Hepatic stellate cell (primary cell): Measurements from ENCODE around the gene TMEM59L.
A peak's percentile ranks its signal among the peaks of the same experiment; 100 is the strongest.

Experiments
- DNase-seq: peaks from one replicate; pipeline ENCODE4 v3.0.0; 2011; ENCODE audit warnings: low spot score

The TMEM59L gene

DNA sequence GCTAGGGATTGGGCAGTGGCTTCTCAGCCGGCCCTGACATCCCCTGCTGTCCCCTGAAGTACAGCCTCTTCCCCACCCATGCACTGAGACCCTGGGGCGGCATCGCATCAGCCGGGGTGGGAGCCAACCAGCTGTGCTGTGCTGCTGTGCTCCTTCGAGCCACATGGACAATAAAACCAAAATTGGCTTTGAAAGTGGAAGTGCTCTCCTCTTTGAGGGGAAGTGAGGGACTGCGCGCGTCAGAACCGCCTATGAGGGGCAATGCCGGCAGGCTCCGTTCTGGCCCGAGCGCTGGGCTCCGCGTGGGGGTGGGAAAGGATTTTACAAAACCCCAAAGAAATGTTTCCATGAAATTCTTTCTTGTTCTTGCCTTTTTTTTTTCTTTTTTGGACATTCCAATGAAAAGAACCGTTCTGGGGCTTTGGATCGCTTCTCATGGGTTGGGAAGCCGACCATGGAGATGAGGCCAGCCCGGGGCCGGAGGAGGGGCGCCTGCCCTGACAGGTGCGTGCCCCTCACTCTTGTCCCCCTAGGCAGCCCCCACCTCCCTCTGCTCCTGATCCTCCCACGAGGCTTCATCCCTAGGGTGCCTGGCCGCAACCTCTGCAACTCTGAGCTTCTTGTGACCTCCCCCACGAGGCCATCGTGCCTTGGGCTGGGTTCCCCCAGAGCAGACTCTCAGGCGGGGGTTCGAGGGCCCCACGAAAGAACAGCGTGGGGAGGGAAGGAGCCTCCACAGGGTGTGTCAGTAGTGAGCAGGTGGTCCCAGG lies 46.8 kb downstream of the TMEM59L start:
- no peak for DNase-seq

DNA sequence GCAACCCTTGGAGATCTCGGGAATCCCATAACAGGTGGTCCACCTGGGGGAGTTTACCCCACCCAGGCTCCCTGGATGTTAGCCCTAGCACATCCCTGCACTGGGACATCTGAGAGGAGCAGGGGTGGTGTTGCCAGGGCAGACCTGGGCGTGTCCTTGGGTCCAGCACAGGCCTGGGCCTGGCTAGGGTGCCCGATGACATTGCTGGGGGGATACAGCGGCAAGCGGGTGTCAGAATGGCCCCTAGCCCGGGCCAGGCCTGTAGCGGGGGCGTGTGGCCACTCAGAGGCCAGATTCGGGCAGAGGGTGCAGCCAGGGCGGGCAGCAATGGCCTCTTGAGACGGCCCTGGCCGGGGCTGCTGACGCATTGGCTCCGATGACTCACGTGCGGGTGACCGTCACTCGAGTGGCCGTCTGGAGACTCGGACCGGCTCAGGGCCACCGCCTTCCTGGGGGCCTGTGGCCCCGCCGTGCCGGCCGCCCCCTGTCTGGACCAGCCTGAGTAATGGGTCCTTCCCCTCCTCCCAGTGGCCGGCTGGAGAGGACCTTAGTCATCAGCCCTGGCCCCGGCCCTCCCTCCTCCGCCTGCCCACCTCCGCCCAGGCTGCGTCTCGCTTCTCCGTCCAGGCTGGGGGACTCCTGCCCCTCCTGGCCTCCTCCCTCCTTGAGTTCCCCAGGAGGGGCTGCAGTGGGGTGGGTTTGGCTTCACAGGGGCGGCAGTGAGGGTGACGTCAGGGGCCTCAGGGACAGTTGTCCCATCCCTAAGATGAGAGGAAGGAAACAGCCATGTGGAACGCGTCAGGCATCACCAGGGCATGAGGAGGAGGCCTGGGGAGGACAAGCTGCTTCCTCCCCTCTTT lies 47.6 kb downstream of the TMEM59L start:
- peak; percentile 94 for DNase-seq

DNA sequence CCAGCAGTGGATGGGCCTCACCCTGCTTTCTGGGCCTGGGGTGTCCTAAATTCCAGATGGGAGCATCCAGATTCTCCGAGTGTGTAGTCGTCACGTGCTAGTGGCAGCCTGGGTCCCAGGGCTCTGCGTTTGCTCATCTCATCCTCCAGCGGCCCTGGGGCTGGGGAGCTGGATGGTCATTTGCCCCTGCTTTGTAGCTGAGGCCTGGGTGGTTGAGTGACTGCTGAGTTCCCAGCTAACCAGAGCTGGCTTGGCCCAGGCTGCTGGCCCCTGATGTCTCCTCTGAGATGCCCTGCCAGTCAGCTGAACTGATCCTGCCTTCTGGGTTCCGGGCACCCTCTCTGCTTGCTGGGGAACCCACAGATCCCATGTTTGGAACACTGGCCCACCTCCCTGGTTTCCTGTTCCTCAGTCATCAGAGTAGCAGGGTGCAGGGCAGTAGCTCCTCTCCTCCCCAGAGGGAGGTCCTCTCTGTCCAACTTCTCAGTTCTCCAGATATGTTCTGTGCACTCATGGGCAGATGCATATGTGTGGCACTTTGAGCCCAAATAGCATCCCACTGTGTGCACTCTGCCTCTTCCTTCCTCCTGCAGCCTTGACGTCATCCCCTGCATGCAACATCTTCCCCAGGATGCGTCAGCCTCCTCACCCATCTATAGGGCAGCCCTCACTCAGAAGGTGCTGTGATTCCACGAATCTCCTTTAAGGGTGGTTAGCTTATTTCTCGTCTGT lies 48.4 kb downstream of the TMEM59L start:
- DNase-seq: no peak

DNA sequence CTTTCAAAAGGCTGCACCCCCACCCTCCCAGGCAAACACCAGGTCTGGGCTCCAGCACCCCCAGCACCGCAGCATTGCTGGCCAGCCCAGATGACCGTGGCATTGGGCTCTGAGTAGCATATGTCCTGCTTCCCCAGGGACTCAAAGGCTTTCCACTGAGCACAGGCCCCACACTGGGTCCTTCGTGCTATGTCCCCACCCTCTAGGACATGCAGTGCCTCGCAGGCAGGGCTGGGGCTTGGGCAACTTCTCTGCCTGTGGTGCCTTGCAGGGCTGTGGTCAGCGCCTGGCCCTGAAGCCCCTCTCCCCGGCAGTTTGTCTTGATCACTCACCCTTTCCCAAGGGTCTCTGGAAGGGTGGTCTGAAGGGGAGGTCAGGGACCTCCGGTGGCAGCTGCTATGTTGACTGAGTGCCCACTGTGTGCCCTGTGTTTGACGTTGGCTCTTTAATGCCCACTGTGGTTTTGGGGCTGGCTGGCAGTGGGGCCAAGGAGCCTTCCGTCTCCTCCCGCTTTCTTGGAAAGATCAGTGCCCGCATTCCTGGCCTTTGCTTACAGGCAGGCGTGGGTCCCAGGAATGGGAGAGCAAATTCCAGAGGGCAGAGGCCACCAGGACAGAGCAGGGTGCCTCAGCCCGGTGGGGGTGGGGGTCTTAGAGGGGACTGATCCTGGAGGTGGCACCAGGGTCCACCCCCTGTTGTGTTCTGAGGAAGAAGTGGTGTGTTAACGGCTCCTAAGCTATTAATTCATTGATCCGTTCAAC lies 50.5 kb downstream of the TMEM59L start:
- no peak for DNase-seq

DNA sequence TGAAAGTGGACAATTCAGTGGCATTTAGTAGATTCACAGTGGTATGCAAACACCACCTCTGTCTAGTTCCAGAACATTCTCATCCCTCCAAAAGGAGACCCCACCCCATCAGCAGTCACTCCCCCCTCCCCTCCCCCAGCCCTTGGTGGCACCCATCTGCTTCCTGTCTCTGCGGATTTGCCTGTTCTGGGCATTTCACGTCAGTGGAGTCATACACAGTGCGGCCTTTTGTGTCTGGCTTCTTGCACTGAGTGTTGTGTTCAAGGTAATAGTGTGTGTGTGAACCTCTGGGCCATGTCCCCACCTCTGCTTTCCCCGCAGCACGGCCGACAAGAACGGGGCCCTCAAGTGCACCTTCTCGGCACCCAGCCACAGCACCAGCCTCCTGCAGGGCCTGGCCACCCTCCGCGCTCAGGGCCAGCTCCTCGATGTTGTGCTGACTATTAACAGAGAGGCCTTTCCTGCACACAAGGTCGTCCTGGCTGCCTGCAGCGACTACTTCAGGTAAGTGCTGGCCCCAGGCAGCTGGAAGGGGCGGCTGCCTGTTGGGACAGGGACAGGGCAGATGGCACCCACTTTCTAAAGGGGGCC lies 51.4 kb downstream of the TMEM59L start:
- DNase-seq: no peak

DNA sequence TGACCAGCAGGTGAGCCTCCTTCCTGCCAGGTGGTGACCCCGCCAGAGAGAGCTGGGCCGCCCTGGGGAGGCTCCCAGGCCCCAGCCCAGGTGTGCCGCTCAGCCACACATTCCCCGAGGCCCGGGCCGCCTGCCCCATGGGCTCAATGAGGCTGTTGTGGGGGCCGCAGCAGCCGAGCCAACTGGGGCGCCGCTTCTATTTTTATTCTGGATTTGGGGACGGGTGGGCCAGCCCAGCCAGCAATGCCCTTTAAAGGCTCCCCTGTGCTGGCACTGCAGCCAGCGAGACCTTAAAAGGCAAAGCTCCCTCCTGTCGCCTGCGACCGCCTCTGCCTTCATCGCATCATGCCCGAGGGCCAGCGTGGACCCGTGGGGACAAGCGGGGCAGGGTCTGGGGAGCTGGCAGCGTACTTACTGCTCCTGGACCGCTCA lies 53.1 kb downstream of the TMEM59L start:
- DNase-seq: no peak

DNA sequence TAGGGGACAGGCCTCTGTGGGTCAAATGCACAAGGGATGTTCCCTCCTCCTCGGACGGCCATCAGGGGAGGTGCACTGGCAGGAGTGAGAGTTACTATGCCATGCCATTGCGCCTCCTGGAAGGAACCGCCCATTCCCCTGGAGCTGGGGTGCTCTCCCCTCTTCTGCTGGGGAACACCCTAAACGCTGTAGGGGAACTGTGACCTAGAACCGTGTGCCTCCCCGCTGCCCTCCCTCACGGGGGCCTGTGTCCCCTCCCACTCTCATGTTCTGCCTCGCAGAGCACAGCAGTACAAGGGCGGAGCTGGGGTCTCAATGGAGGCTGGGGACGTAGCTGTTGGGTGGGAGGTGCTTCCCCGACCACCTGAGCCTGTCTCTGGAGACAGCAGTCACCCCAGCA lies 53.6 kb downstream of the TMEM59L start:
- DNase-seq: no peak

DNA sequence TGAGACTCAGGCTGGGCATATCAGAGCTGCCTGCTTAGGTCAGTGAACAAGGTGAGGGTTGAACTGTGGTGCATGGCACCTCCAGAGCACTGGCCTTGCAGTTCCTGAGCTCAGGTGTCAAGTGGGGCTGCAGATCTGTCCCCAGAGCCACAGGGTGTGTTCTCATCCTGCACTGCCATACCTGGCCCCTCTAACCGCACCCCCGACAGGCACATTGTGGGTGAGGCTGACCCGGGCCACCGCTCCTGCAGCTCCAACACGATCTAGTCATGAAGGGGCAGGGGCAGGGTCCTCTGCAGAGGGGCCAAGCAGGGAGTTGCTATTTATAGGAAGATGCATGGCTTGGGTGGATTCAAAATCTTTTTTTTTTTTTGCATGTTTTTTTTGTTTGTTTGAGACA lies 54.1 kb downstream of the TMEM59L start:
- no peak for DNase-seq

DNA sequence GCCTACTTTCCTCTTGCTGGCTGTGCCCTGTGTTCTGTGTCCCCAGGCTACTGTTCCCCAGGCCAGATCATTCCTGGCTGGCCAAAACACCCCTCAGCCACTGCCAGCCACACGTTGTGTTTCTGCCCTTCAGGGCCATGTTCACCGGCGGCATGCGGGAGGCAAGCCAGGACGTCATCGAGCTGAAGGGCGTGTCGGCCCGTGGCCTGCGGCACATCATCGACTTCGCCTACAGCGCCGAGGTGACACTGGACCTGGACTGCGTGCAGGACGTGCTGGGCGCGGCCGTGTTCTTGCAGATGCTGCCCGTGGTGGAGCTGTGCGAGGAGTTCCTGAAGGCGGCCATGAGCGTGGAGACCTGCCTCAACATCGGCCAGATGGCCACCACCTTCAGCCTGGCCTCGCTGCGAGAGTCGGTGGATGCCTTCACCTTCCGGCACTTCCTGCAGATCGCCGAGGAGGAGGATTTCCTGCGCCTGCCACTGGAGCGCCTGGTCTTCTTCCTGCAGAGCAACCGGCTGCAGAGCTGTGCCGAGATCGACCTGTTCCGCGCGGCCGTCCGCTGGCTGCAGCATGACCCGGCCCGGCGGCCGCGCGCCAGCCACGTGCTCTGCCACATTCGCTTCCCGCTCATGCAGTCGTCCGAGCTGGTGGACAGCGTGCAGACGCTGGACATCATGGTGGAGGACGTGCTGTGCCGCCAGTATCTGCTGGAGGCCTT lies 55.0 kb downstream of the TMEM59L start:
- no peak for DNase-seq

DNA sequence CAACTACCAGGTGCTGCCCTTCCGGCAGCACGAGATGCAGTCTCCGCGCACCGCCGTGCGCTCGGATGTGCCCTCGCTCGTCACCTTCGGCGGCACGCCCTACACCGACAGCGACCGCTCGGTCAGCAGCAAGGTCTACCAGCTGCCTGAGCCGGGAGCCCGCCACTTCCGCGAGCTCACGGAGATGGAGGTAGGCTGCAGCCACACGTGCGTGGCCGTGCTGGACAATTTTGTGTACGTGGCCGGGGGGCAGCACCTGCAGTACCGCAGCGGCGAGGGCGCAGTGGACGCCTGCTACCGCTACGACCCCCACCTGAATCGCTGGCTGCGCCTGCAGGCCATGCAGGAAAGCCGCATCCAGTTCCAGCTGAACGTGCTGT lies 55.6 kb downstream of the TMEM59L start:
- no peak for DNase-seq

DNA sequence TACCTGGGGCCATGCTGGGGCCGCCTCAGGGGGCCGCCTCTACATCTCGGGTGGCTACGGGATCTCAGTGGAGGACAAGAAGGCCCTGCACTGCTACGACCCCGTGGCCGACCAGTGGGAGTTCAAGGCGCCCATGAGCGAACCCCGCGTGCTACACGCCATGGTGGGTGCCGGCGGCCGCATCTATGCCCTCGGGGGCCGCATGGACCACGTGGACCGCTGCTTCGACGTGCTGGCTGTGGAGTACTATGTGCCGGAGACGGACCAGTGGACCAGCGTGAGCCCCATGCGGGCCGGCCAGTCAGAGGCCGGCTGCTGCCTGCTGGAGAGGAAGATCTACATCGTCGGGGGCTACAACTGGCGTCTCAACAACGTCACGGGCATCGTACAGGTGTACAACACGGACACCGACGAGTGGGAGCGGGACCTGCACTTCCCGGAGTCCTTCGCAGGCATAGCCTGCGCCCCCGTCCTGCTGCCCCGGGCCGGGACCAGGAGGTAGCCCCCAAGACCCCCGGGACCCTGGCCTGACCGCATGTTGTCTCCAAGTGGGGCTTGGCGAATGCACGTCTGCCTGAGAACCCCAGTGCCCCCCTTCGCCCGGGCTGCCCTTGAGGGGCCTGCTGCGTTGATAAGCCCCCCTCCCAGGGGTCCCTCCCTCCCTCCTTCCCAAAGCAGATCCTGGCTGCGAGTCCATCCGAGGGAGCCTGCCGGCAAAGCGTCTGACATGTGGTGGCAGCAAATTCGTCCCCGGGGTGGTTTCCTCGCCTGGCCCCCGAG lies 56.3 kb downstream of the TMEM59L start:
- no peak for DNase-seq

DNA sequence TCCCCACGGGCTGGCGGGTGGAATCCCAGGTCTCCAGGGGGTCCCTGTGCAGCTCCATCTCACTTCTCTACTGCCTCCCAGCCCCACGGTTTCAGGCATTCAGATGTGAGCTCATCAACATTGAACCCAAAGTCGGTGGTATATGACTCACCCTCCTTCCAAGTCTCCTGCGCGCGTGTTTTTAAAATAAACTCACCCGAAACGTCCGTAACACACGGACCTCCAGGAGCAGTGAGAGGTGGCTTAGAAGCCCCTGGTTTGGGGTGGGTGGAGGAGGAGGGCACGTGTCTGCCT lies 56.8 kb downstream of the TMEM59L start:
- no peak for DNase-seq

DNA sequence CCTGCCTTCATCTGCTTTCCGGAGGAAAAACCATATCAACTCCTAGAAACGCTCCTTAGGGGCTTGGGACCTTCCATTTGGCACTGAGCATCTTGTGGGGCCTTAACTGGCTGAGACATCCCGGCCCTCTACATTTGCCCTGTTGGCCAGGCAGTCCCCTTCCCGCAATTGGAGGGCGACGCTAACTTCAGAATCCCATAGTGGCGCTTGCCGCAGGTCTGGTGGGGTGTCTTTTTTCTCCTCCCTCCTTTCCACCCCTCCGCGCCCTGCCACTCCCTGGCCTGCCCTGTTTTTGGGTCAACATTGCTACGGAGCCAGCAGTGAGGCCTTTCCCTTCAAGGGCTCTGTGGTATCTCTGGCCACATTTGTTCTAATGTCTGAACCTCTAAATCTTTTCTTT lies 57.2 kb downstream of the TMEM59L start:
- no peak for DNase-seq

DNA sequence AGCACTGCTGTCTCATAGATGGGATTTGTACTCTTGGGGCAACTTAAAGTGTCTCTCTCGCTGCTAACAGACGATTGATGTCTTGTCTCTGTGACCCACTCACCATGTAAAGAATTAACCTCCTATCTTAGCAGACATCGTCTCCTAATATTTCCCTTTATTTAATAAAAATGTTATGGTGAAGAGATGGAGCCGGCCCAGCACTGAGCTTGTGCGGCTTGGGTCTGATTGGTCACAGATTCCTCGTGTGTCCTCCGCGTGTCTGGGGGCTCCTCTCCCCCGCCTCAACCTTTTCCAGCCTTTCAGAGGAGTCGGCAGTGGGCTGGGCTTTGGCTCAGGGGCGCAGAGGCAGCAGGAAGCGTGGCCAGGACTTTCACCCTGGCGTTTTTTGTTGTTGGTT lies 57.6 kb downstream of the TMEM59L start:
- no peak for DNase-seq
